Erythroblast (primary cell): ENCODE results near the gene GSTM2.

ENCODE experiments used
- GATA1 ChIP-seq: IDR thresholded peaks from 2 replicates; pipeline ENCODE4 v1.6.1; 2011; ENCODE audit warnings: low read depth, mild to moderate bottlenecking, control low read depth, low read length, moderate library complexity
- POLR2A ChIP-seq: IDR thresholded peaks from 2 replicates; pipeline ENCODE4 v1.6.1; 2011; ENCODE audit warnings: mild to moderate bottlenecking, low read length

- TF ChIP-seq POLR2A: no peak
- no peak for TF ChIP-seq GATA1
These were observed 3.2 kb downstream of the GSTM2 start for GRCh38 chr1:109671067-109671466.
